Measurements from ENCODE around the gene SLC43A1. TPM values are rescaled to one million over a fixed set of nuclear protein-coding genes. Genes with fewer than 3 reads are reported as not detected.

The SLC43A1 gene
- total and polyA plus RNA-seq, 12 donors, result 3.4 to 16.5 (median 5.0) TPM

DNA sequence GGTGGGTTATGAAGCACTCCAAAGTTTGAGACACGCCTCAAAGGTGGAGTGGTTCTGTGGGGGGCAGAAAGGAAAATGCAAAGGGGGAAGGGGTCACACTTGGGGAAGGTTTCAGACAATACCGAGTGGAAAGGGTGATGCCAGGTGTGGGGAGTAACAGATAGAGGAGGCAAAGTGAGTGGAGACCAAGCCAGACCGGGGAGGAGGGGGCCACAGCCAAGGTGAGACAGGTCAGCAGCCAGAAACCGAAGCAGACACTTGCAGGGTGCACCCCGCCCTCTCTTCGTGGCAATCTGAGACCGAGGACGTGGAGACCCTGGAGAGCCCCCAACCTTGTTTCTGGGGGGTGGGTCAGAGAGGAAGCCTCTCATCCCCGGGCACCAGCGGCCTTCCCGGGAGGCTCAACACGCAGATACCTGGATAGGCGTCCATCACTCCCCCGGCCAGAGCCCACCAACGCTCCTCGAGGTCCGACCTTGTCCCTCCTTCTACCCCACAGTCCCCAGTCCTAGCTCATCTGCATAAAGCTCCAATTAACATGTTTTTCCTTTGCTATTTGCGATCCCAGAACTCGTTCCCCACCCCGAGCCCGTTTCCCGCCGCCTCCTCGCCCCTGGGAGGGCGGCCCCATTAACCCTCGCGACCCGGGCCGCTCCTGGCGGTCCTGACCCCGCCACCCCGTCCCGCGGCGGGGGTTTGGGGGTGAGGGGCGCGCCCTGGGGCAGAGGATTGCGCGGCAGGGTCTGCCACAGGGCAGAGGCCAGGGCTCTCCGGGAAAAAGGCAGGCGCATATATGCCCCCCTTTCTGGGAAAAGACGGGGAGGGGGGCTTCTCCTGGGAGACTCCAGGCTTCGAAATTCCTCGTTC lies 33.4 kb downstream of the SLC43A1 start:
- Histone ChIP-seq H3K36me3 (peaks cover 0 to 30% (median 8%) of the 10 kb centered on the region in 9 donors), H3K27me3 (peaks cover 0 to 35% (median 24%) of the 10 kb centered on the region in 7 donors), H3K27ac (no peak overlapping the region), H3K4me1 (peaks cover 8 to 31% (median 17%) of the 10 kb centered on the region in 9 donors), H3K9me3 (no peaks in the 10 kb centered on the region), H3K4me3 (peak overlapping the region in 9 of 10 donors; percentile 9 to 55 (median 43))
- 10 to 16% methylated on average over 43 to 44 of the region's 44 CpGs for WGBS, 2 donors
- intact Hi-C loops (cut with DNase I), result loop anchor here in 7 of 10 donors (2.0 to 10.0 kb wide), 5 partner anchors 23 to 137 kb away; no protein-coding TSS in a partner anchor
- no peak for TF ChIP-seq CTCF (IDR thresholded peaks at IDR 0.05)
- DNase-seq, result no peak
- no peak for ATAC-seq

- no peak for TF ChIP-seq CTCF (IDR thresholded peaks at IDR 0.05)
- peaks cover 0 to 39% (median 24%) of the 10 kb centered on the region in 7 donors for H3K27me3 ChIP-seq
- 39 to 53% methylated on average over 2 of the region's 2 CpGs for WGBS, 2 donors
- ATAC-seq, result no peak
- H3K9me3 ChIP-seq, result no peaks in the 10 kb centered on the region
- intact Hi-C loops (cut with DNase I), result loop anchor here in 6 of 10 donors (2.0 to 10.0 kb wide), 5 partner anchors 23 to 137 kb away; no protein-coding TSS in a partner anchor
- H3K4me1 ChIP-seq, result peaks cover 8 to 38% (median 24%) of the 10 kb centered on the region in 9 donors
- H3K36me3 ChIP-seq, result peaks cover 0 to 25% (median 8%) of the 10 kb centered on the region in 9 donors
- no peak overlapping the region for H3K4me3 ChIP-seq
- H3K27ac ChIP-seq, result no peak overlapping the region
- no peak for DNase-seq
Measured at GRCh38 chr11:57481315-57481714, 34.2 kb downstream of the SLC43A1 start.

- peaks cover 11 to 42% (median 31%) of the 10 kb centered on the region in 9 donors for H3K4me1 ChIP-seq
- ATAC-seq (peak in 5 of 8 donors; percentile 30 to 64 (median 43)), DNase-seq (peak; percentile 67 to 71)
- peak; percentile 49 to 81 (median 73) for TF ChIP-seq CTCF (IDR thresholded peaks at IDR 0.05)
- WGBS, 2 donors, result 26 to 31% methylated on average over 9 of the region's 9 CpGs
- H3K27ac ChIP-seq, result no peak overlapping the region
- no peak overlapping the region for H3K4me3 ChIP-seq
- intact Hi-C loops (cut with DNase I), result loop anchor here in 6 of 10 donors (2.0 to 10.0 kb wide), 5 partner anchors 22 to 136 kb away; no protein-coding TSS in a partner anchor
- H3K9me3 ChIP-seq, result no peaks in the 10 kb centered on the region
- peaks cover 0 to 46% (median 24%) of the 10 kb centered on the region in 7 donors for H3K27me3 ChIP-seq
- H3K36me3 ChIP-seq, result peaks cover 0 to 18% (median 3%) of the 10 kb centered on the region in 9 donors
Measured at GRCh38 chr11:57480409-57481137, 34.9 kb downstream of the SLC43A1 start.

- intact Hi-C loops (cut with DNase I), result loop anchor here in 8 of 10 donors (2.0 to 10.0 kb wide), 5 partner anchors 21 to 135 kb away; no protein-coding TSS in a partner anchor
- DNase-seq (no peak), ATAC-seq (no peak)
- Histone ChIP-seq H3K4me3 (no peak overlapping the region), H3K4me1 (peaks cover 11 to 47% (median 37%) of the 10 kb centered on the region in 9 donors), H3K36me3 (peaks cover 0 to 11% (median 0%) of the 10 kb centered on the region in 9 donors), H3K27ac (no peak overlapping the region), H3K9me3 (no peaks in the 10 kb centered on the region), H3K27me3 (peaks cover 0 to 52% (median 24%) of the 10 kb centered on the region in 7 donors)
- WGBS, 2 donors, result 24 to 30% methylated on average over 4 of the region's 4 CpGs
- no peak for TF ChIP-seq CTCF (IDR thresholded peaks at IDR 0.05)
Measured at GRCh38 chr11:57479911-57480310, 35.6 kb downstream of the SLC43A1 start.
